SU-DHL-6 (cell line): ENCODE results near the gene SORBS2.

Source experiments
- EZH2phosphoT487 ChIP-seq: fragments of 200-600 bp; sonication (generic), shearing (Covaris generic); conservative IDR thresholded peaks from 2 replicates; pipeline ENCODE4 v1.6.1; 2018; ENCODE audit warnings: mild to moderate bottlenecking, antibody characterized with exemption, low read length, moderate library complexity, mixed read lengths
- TF ChIP-seq, protein P1 (sequence below): fragments of 200-600 bp; sonication (generic); IDR thresholded peaks from one replicate; pipeline ENCODE4 v1.5.1; 2017; ENCODE audit warnings: antibody characterized with exemption, mild to moderate bottlenecking, low read length, moderate library complexity; ENCODE audit not compliant: insufficient read depth, poor library complexity, severe bottlenecking

DNA sequence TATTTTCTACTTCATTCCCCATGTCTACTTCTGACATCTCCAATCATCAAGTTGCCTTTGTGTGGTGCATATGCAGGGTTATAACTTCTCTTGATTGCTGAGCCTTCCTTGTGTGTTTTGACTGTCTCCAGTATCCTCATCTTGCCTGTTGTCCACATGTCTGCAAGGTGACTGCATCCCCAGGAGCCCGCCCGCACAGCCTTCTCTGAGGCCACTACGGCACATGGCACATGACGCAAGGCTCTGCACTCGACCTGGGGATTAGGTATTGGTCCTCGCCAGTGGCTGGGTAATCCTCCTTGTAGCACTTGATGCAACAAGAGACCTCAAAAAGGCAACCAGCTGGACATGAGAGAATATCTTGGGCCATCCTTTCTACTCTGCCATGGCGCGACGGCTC is 122.6 kb downstream of the SORBS2 start:
- TF ChIP-seq, protein P1, sequence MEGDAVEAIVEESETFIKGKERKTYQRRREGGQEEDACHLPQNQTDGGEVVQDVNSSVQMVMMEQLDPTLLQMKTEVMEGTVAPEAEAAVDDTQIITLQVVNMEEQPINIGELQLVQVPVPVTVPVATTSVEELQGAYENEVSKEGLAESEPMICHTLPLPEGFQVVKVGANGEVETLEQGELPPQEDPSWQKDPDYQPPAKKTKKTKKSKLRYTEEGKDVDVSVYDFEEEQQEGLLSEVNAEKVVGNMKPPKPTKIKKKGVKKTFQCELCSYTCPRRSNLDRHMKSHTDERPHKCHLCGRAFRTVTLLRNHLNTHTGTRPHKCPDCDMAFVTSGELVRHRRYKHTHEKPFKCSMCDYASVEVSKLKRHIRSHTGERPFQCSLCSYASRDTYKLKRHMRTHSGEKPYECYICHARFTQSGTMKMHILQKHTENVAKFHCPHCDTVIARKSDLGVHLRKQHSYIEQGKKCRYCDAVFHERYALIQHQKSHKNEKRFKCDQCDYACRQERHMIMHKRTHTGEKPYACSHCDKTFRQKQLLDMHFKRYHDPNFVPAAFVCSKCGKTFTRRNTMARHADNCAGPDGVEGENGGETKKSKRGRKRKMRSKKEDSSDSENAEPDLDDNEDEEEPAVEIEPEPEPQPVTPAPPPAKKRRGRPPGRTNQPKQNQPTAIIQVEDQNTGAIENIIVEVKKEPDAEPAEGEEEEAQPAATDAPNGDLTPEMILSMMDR: no peak
- TF ChIP-seq EZH2phosphoT487: no peak
